Suprapubic skin (tissue), 4 donors: ENCODE data around the gene TRIM52. TPM values are rescaled to one million over a fixed set of nuclear protein-coding genes. Genes with fewer than 3 reads are reported as not detected.

ENCODE experiments used
- DNase-seq, 2 donors: peaks; one replicate each; pipeline ENCODE4 v3.0.0-alpha.2; 2019; ENCODE audit warnings: low spot score in 2 of 2
- H3K27ac ChIP-seq: fragments of 200-600 bp; sonication (generic); one replicate; pipeline ENCODE4 v1.5.1; 2019
- H3K27me3 ChIP-seq: fragments of 200-600 bp; sonication (generic); one replicate; pipeline ENCODE4 v1.5.1; 2019
- H3K36me3 ChIP-seq: fragments of 200-600 bp; sonication (generic); one replicate; pipeline ENCODE4 v1.5.1; 2019
- H3K4me1 ChIP-seq: fragments of 200-600 bp; sonication (generic); one replicate; pipeline ENCODE4 v1.5.1; 2019
- H3K4me3 ChIP-seq: fragments of 200-600 bp; sonication (generic); one replicate; pipeline ENCODE4 v1.5.1; 2019; ENCODE audit warnings: mild to moderate bottlenecking
- H3K9me3 ChIP-seq: fragments of 200-600 bp; sonication (generic); one replicate; pipeline ENCODE4 v1.5.1; 2019
- CTCF ChIP-seq, 2 donors: fragments of 200-600 bp in 1 of 2; fragments of 450-650 bp in 1 of 2; sonication (generic) in 1 of 2; IDR thresholded peaks; one replicate each; pipeline ENCODE4 v1.5.1; 2016 to 2019; ENCODE audit warnings: antibody characterized with exemption in 2 of 2, mild to moderate bottlenecking in 1 of 2, moderate library complexity in 1 of 2
- EP300 ChIP-seq: sonication (generic); formaldehyde crosslinking; IDR thresholded peaks from one replicate; pipeline ENCODE4 v1.6.1; 2017; ENCODE audit warnings: antibody characterized with exemption
- POLR2A ChIP-seq, 2 donors: fragments of 450-650 bp; IDR thresholded peaks; one replicate each; pipeline ENCODE4 v1.6.1; 2017; ENCODE audit warnings: antibody characterized with exemption in 2 of 2, mild to moderate bottlenecking in 2 of 2, moderate library complexity in 2 of 2
- POLR2AphosphoS5 ChIP-seq, 3 donors: sonication (generic); formaldehyde crosslinking; IDR thresholded peaks; one replicate each; pipeline ENCODE4 v1.6.1; 2017; ENCODE audit warnings: antibody characterized with exemption in 3 of 3
- WGBS: methylation state at CpG from one replicate; pipeline ENCODE4 v1.1.5; 2018; 5-methylcytosine and 5-hydroxymethylcytosine counted together
- total RNA-seq, 4 donors: library from RNA; depleted of rRNA; stranded (reverse); fragments of >200 nt; gene quantifications; one replicate each; pipeline ENCODE4 v1.1.0, GENCODE V29; 2016

TRIM52 gene
- total RNA-seq, 4 donors from 2014 or later: 6.7 to 15.4 (median 10.1) TPM

- no peaks in the 10 kb centered on the region for H3K9me3 ChIP-seq
- WGBS: 72% methylated on average over 3 of the region's 3 CpGs
- H3K4me1 ChIP-seq: peaks cover 72% of the 10 kb centered on the region
- H3K36me3 ChIP-seq: no peaks in the 10 kb centered on the region
- H3K27ac ChIP-seq: no peak overlapping the region
- peak overlapping the region; percentile 97 for H3K4me3 ChIP-seq
- H3K27me3 ChIP-seq: no peaks in the 10 kb centered on the region
- DNase-seq: no peak
- TF ChIP-seq CTCF (IDR thresholded peaks at IDR 0.05) (no peak), POLR2AphosphoS5 (IDR thresholded peaks at IDR 0.05) (no peak), EP300 (no peak), POLR2A (IDR thresholded peaks at IDR 0.05) (no peak)
Measured at GRCh38 chr5:181258576-181258975, 2.4 kb downstream of the TRIM52 start.

GRCh38 chr5:181255836-181256578 lies 4.9 kb downstream of the TRIM52 start:
- H3K4me3 ChIP-seq: no peak overlapping the region
- H3K27ac ChIP-seq: no peak overlapping the region
- no peak for TF ChIP-seq POLR2A (IDR thresholded peaks at IDR 0.05)
- no peaks in the 10 kb centered on the region for H3K36me3 ChIP-seq
- 76% methylated on average over 7 of the region's 7 CpGs for WGBS
- DNase-seq: peak in 1 of 2 donors; percentile 3
- H3K4me1 ChIP-seq: peaks cover 83% of the 10 kb centered on the region
- no peaks in the 10 kb centered on the region for H3K27me3 ChIP-seq
- no peaks in the 10 kb centered on the region for H3K9me3 ChIP-seq

GRCh38 chr5:181255276-181255675 lies 5.7 kb downstream of the TRIM52 start:
- 32% methylated on average over 1 of the region's 1 CpG for whole genome bisulfite sequencing
- DNase-seq: no peak
- no peak for TF ChIP-seq CTCF (IDR thresholded peaks at IDR 0.05)
- TF ChIP-seq POLR2A (IDR thresholded peaks at IDR 0.05): no peak
- no peak for TF ChIP-seq POLR2AphosphoS5 (IDR thresholded peaks at IDR 0.05)
- TF ChIP-seq EP300: no peak
- Histone ChIP-seq H3K27ac (no peak overlapping the region), H3K4me1 (peaks cover 85% of the 10 kb centered on the region), H3K9me3 (no peaks in the 10 kb centered on the region), H3K27me3 (no peaks in the 10 kb centered on the region), H3K36me3 (no peaks in the 10 kb centered on the region), H3K4me3 (no peak overlapping the region)

GRCh38 chr5:181248277-181248676 lies 12.7 kb downstream of the TRIM52 start:
- no peak for DNase-seq
- WGBS: 81% methylated on average over 4 of the region's 4 CpGs
- H3K36me3 ChIP-seq: no peaks in the 10 kb centered on the region
- peak overlapping the region; percentile 73 for H3K4me3 ChIP-seq
- H3K27me3 ChIP-seq: no peaks in the 10 kb centered on the region
- peak overlapping the region; percentile 96 for H3K27ac ChIP-seq
- no peak for TF ChIP-seq EP300
- no peak for TF ChIP-seq CTCF (IDR thresholded peaks at IDR 0.05)
- no peak for TF ChIP-seq POLR2A (IDR thresholded peaks at IDR 0.05)
- TF ChIP-seq POLR2AphosphoS5 (IDR thresholded peaks at IDR 0.05): no peak
- H3K4me1 ChIP-seq: peaks cover 73% of the 10 kb centered on the region
- H3K9me3 ChIP-seq: no peaks in the 10 kb centered on the region

- DNase-seq: peak; percentile 96 to 97
- Histone ChIP-seq H3K4me1 (peaks cover 77% of the 10 kb centered on the region), H3K27ac (peak overlapping the region; percentile 96), H3K4me3 (peak overlapping the region; percentile 73), H3K36me3 (peaks cover 6% of the 10 kb centered on the region), H3K9me3 (no peaks in the 10 kb centered on the region), H3K27me3 (no peaks in the 10 kb centered on the region)
- WGBS: under 1% methylated on average over 34 of the region's 55 CpGs
- TF ChIP-seq EP300 (no peak), POLR2A (IDR thresholded peaks at IDR 0.05) (peak; percentile 27 to 44), CTCF (IDR thresholded peaks at IDR 0.05) (no peak), POLR2AphosphoS5 (IDR thresholded peaks at IDR 0.05) (peak; percentile 31 to 84 (median 64))
Measured at GRCh38 chr5:181246276-181247049, 14.5 kb downstream of the TRIM52 start.
